ENCODE measurements around the gene SSX2IP. TPM values are rescaled to one million over a fixed set of nuclear protein-coding genes. Genes with fewer than 3 reads are reported as not detected.

The SSX2IP gene
- total RNA-seq, 1 donor: 40.3 TPM

DNA sequence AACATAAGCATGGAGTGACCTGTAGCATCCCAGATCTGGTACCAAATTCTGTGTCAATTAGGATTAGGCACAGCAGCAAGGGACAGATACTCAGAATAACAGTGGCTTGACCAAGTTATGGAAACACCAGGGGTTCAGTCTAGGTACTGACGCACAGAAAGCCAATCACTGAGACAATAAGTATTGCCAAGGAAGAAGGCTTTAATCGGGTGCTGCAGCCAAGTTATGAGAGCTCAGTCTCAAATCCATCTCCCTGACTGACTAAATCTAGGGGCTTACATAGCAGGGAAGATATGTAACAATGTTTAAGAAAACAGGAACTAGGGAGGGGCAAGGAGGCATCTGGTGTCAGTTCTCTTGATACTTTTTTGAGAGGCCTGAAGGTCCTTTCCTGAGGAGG, 76.4 kb downstream of the SSX2IP start:
- TF ChIP-seq, protein P1, sequence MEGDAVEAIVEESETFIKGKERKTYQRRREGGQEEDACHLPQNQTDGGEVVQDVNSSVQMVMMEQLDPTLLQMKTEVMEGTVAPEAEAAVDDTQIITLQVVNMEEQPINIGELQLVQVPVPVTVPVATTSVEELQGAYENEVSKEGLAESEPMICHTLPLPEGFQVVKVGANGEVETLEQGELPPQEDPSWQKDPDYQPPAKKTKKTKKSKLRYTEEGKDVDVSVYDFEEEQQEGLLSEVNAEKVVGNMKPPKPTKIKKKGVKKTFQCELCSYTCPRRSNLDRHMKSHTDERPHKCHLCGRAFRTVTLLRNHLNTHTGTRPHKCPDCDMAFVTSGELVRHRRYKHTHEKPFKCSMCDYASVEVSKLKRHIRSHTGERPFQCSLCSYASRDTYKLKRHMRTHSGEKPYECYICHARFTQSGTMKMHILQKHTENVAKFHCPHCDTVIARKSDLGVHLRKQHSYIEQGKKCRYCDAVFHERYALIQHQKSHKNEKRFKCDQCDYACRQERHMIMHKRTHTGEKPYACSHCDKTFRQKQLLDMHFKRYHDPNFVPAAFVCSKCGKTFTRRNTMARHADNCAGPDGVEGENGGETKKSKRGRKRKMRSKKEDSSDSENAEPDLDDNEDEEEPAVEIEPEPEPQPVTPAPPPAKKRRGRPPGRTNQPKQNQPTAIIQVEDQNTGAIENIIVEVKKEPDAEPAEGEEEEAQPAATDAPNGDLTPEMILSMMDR (IDR thresholded peaks at IDR 0.05; ENCODE audit: insufficient read depth, low read length): no peak
- DNase-seq (ENCODE audit: low read depth): no peak
- no peak overlapping the region for H3K4me3 ChIP-seq (ENCODE audit: low read depth, low read length)

GRCh38 chr1:84613026-84613425, 77.2 kb downstream of the SSX2IP start:
- TF ChIP-seq, protein P1 (IDR thresholded peaks at IDR 0.05; ENCODE audit: insufficient read depth, low read length): no peak
- peak; percentile 63 for DNase-seq (ENCODE audit: low read depth)
- H3K4me3 ChIP-seq (ENCODE audit: low read depth, low read length): no peak overlapping the region

DNA sequence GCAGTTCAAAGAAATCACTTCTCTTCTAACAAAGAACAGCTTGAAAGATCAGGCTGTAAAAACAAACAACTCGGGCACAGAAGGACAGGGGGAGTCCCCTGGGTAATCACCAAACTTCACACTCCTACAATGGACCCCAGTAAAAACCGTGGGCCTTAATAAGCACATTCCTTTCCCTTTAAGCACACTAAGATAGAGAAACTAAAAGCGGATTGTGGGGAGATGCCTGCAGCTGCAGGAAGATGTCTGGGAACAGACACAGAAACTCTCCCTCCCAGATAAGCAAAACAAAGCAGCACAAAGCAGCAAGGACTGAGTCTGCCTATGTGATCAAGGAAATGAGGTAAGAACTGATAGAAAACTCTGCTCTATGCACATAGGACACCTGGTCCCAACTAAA, 78.5 kb downstream of the SSX2IP start:
- DNase-seq (ENCODE audit: low read depth): peak; percentile 63
- TF ChIP-seq, protein P1 (IDR thresholded peaks at IDR 0.05; ENCODE audit: insufficient read depth, low read length): no peak
- no peak overlapping the region for H3K4me3 ChIP-seq (ENCODE audit: low read depth, low read length)

- no peak overlapping the region for H3K4me3 ChIP-seq (ENCODE audit: low read depth, low read length)
- DNase-seq (ENCODE audit: low read depth): no peak
- TF ChIP-seq, protein P1 (IDR thresholded peaks at IDR 0.05; ENCODE audit: insufficient read depth, low read length): no peak
These were observed 79.2 kb downstream of the SSX2IP start for GRCh38 chr1:84611091-84611490.

- TF ChIP-seq, protein P1 (IDR thresholded peaks at IDR 0.05; ENCODE audit: insufficient read depth, low read length): no peak
- H3K4me3 ChIP-seq (ENCODE audit: low read depth, low read length): no peak overlapping the region
- no peak for DNase-seq (ENCODE audit: low read depth)
These were observed 83.3 kb downstream of the SSX2IP start for GRCh38 chr1:84606977-84607376.

GRCh38 chr1:84605157-84605556, 85.1 kb downstream of the SSX2IP start:
- H3K4me3 ChIP-seq (ENCODE audit: low read depth, low read length): no peak overlapping the region
- DNase-seq (ENCODE audit: low read depth): no peak
- TF ChIP-seq, protein P1 (IDR thresholded peaks at IDR 0.05; ENCODE audit: insufficient read depth, low read length): no peak
